DMS79 (cell line): Measurements from ENCODE around the gene LRRC8D.

Experiments used
- DNase-seq: peaks from one replicate; lab custom pipeline; 2025; lab: John Stamatoyannopoulos, UW

The LRRC8D gene

DNA sequence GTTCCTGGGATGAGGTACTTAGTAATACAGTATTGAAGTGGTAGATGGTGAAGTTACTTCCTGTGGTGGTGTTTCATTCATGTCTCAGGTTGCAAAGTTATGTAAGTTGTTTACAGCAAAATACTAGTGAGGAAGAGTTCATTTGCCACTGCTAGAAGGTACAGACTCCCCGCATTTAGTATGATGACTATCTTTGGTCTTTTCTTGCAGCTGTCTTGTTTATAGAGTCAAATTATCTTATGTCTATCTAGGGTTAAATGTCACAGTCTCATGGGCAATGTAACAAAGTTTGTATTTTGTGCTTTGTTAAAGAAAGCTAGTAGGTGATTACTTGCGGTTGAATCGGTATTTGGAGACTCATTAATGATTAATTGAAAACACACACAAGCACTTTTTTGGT, 50.2 kb downstream of the LRRC8D start:
- DNase-seq: no peak

DNA sequence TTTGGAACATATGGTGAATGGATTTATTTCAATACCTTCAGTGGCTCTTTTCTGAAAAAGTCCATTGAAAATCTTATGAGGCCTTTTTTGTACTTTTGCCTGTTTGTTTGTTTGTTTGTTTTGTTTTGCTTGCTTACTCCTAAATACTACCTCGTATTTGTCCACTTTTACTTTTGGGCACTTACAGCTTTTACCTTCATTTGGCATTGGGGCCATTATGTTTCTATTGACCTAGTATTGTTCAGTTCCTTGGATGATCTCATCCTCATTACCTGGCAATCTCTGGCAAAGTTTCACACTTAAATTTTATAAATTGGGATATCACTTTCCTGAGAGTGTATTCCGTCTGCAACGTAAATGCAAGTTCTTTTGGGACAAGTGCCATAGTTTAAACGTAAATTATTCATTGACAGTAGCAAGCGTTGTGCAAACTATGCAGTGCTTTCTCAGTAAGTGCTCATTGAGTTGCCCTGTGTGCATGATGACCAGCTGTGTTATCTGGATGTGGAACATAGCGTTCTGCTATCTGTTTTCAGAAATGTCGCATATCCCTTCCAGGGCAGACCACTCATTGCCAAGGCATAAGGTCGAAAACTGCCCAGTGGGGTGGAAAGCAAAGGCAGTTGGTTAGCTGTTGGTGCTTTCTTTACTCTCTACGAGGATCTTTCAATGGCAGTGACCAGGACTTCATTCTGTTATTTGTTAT, 51.1 kb downstream of the LRRC8D start:
- no peak for DNase-seq

DNA sequence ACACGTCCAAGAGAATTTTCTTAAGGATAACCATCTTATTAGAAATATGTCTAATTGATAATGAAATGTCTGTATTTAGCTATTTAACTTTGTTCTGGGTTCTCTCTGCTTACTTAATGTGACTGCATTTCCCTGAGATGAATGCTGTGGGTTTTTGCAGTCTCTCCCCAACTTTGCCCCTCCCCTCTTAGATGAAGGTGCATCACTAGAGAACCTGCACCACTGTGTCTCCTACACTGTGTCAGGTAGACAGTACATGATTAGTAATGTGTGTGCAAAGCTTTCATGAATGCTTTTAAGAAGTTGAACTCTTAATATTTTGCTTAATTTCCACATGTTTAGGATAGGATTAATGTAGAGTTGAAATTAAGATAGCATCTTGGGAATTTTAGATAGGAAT, 51.7 kb downstream of the LRRC8D start:
- DNase-seq: no peak

DNA sequence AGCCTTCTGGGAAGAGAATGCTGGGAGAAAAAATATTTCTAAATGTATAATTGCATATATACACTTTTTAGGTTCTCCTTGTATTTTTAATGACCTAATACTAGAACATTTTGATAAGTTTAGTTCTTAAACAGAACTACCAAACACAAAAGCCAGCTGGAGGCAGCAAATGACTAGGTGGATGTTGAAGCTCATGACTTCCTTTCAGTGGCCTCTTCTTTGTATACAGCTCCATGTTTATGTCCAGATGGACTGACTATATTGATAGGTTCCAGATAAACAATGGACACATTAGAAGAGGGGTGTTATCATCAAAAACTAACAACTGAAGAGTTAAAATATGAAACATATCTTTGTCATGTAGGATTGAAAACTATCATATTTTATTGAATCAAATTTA, 52.5 kb downstream of the LRRC8D start:
- DNase-seq: no peak

DNA sequence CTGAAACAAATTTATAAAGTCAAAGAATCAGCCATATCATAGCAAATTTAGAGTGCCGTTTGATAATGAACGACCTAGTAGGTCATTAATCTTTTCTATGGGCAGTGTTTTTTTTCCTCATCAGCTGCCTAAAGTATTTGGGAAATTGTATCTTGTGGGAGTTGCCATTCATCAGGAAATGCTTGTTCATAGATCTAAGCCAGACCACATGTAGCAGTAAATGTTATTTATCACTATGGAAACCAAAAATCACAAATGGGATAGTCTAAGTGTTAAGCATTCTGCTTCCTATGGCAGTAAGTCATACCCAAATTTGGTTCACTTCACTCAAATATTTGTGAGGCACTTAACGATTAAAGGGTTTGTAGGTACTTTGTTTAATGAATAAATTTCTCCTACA, 52.9 kb downstream of the LRRC8D start:
- DNase-seq: no peak

DNA sequence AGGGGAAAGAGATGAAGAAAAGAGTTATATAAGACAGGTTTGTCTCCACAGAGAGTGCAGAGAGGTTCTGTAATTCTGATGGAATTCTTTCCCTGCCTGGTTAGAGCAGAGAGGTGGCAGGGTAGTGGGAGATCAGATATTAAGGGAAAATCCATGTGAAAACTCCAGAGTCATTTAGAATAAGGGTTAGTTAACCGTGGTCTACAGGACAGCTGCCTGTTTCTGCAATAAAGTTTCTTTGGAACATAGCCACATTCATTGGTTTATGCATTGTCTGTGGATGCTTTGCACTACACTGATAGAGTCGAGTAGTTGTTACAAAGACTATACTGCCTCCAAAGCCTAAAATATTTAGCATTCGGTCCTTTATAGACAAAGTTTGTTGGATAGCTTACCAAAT, 55.6 kb downstream of the LRRC8D start:
- no peak for DNase-seq

DNA sequence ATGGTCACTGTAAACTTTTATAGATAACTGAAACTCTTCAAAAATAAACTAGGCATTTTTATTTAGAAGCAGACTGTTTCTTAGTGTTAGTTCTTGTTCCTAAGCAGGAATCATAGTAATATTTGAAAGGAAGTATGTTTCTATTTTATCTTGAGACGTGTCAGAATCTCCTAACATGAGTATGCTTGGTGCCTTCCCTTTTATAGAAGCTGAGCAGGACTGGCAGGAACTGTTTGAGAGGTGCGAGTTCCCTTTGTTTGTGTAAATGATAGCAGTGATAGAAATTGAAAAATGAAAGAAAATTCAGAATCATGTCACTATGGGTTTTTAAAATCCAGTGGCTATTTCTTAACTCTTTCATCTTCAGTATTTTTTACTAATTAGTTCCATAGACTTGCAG, 56.9 kb downstream of the LRRC8D start:
- DNase-seq: no peak

DNA sequence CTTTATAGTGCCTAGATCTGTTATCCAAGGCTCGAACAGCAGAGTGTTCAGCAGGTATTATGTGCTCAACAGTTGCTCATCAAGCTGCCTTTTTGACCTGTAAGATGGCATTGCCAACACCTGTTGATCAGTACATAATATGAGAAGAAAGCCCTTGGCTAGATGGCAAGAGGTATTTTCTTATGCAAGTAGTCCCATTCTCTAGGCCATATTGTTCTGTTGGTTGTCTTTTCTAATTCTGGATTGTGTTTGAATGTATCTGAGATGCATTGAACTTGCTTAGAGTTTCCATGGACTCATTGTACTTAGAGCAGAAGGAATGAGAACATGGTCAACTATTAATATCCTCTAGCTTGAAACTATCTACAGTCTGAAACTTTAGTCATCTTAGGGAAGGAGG, 57.4 kb downstream of the LRRC8D start:
- DNase-seq: no peak

DNA sequence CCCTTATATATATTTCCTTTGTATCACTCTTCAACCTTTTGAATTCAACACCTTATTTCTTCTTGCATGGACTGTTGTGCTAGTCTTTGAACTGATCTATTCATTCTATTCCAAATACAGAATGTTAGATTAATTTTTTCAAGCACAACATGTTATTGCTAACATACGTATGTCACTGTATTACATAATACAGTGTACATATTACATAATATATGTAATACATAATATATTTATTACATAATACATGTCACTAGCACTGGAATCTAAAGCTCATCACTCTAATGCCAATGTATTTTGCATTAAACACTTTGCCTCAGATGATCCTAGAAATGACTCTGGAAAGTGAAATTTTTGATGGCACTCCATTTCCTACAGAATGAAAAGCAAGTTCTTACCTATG, 59.8 kb downstream of the LRRC8D start:
- no peak for DNase-seq

DNA sequence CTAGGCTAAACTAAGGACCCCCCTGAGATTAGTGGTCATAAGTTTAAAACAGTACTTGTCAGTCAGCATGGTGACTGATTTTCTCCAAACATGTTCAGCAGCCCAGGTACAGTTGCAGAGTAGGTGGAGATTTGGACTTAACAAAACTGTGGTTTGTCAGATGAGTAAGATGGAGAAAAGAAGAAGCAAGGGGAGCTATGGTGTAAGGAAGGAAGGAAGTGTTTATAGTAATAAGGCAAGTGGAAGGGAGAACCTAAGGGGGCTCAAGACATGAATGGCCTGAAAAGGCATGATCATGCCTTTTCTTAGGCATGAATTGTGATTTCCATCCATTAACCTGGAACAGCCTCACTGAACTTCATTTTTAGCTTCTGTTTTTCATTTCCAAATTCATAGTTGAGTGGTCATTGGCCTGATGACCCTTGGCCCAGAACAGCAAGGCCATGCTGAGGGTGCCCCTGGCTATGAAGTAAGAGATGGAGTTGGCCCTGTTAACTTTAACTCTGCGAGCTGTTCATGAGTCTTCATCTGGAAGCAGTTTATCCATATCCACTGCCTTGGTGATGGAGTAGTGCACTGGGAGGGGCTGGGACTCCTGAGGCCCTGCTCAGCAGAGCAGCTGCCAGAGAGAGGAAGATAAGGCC, 60.7 kb downstream of the LRRC8D start:
- DNase-seq: no peak

DNA sequence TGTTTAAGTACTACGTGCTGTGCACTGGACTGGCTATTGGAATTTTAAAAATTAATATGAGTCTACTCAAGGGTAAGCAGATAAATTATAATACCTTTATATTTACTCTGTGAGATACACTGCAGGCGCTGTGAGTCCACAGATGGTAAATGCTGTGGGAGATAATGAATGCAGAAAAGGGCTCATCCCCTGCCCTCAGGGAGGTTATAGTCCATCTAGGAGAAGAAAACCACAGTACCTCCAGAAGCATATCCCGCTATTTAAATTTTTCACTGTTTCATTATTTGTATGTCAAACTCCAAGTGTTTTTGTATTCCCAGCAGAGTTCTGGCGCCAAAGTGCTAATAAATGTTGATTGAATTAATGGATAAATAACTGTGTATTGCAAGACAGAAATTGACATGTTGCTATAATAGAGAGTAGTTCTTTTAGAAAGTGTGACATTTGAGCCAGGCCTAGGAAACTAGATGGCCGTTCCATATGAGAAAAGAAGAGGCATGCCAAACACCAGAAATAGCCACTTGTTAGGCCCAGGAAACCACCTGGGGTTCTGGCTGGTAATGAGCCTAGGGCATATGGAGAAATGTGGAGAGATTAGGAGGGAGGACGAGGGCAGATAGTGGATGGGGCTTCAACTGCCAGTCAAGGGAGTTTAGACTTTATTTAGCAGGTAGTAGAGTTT, 61.7 kb downstream of the LRRC8D start:
- DNase-seq: no peak

DNA sequence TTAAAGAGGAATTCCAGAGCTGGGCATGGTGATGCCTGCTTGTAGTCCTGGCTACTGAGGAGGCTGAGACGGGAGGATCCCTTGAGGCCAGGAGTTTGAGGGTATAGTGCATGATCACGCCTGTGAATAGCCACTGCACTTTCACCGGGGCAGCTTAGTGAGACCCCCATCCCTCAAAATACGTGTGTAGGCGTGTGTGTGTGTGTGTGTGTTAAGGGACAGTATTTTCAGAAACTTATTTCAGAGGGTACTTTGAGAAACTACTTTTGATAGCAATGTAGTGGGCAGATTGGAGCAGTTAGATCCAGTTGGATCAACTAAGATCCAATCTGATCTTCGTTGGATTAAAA, 62.2 kb downstream of the LRRC8D start:
- DNase-seq: no peak

DNA sequence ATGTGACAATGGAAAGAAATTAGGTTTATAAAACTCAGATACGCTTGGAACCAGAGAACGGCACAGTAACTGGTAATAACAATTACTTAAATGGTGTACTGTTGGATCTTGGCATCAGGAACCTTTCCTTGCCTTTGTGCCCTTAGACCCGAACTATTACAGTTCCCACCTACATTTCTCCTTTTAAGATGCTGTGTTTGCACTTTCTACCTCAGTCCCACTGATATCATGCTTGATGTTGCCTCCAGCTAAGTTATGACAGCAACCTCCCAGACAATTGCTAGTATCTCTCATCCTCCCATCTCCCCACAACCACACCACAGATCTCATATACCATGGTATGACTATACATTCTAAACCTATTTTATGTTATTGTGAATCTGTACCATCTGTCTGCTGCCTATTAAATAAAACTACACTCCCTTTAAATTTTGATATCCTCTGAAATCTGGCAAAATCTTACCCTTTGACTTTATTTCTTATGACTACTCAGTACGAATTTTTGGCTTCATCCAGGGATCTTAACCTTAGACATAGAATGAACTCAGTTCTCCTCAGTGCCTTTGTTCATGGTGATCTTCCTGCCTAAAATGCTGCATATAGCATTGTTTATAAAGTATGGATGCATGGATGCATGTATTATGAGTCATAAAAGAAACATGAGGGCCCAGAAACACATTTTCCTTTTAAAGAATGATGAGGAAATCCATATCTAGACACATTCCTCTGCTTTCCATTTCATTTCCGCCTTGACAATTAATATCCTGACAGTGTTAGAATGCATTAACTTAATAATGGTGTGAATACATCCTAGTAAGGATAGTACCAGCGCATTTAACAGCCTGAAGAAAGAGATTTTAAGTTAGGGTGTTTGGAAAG, 64.1 kb downstream of the LRRC8D start:
- no peak for DNase-seq

DNA sequence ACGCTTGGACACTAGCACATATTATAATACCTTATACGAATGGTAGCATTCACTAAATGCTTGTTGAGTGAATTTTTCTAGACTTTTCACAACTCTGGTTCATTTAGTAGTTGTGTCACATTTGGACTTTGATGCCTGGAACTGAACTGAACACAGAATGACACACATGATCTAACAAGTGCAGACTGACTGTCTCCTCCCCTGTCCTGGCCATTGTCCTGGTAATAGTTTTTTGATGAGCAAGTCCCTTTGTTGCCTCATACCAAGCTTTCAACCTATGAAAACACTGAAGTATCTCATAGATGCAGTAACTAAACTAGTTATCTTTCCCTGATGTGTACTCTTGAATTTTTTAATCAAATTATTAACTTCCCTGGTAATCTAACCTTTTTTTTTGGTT, 66.4 kb downstream of the LRRC8D start:
- DNase-seq: no peak

DNA sequence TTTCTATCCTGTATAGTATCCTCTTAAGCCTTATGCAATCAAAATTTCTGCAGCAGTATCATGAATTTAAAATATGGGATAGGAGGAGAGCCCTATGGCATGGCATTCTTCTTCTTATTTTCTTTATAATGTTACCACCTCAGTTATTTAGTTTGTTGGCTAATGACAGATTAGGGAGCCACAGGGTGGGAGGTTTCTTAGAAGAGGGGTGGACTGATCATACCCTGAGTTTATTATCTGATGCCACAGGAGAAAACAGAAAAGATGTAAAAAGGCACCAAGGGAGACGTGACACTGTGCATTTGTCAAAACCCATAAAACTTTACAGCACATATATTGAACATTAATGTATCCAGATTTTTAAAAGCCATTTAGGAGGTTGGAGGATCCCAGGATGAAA, 66.9 kb downstream of the LRRC8D start:
- DNase-seq: no peak

DNA sequence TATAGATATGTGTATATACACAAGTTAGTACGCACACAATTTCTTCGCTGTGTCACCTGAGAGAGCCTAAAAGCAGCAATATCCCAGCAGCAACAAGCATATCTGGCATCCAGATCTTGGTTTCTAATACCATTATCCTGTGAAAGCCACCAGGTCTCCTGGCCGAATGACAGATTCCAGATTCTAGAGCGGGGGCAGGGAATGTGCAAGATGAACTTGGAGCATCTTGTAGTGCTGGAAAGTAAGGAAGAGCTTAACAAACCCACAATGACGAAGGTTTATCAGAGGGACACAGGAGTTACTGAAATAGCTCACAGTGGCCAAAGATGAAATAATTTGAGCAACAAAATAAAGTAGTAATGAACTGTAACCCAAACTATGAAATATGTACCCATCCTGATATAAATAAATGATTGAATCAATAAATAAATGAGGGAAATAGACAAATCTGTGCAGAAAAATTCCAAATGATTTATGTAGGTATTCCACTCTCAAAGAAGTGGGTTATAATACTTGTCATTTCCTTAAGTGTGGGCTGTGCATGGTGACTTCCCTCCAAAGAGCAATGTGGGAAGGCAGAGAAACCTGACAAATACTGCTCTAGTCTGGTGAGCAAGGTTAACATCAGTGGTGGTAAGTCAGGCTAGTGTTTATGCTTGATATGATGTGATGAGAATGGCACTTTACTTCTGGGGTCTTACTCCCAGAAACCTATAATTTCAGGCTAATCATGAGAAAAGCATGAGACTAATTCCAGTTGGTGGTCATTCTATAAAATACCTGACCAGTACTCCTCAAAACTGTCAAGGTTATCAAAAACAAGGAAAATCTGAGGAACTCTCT, 67.9 kb downstream of the LRRC8D start:
- DNase-seq: no peak

DNA sequence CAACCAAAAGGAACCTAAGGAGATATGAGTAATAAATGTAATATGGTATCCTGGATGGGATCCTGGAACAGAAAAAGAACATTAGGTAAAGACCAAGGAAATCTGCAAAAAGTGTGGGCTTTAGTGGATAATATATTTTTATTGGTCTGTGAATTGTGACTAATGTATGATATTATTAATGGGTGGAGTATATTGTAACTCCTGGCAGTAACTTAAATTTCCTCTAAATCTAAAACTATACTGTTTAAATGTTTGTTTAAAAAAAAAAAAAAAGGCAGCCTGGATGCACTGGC, 68.4 kb downstream of the LRRC8D start:
- DNase-seq: no peak

DNA sequence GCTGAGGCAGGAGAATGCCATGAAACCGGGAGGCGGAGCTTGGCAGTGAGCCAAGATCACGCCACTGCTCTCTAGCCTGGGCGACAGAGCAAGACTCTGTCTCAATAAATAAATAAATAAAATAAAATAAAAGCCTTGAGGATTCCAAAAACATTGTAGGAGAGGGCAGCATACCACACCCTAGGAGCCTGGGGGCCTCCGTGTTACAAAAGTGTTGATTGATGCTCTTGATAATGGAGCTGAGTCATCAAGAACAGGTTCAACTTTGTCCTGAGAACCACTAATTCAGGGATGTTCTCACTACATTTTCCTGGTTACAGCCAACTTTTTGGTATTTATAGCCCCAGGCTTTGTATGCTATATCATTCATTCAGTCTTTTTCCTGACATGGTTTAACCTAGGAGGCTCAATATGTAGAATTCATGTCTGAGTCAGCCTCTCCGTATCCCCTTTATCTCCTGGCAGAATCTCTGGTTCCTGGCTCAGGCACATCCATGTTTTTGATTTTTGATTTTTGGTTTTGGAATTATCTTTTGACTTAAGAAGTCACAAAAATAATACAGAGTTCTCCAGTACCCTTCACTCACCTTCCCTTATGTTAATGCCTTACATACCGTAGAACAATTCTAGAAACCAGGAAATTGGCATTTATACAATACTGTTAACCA, 69.4 kb downstream of the LRRC8D start:
- DNase-seq: no peak

DNA sequence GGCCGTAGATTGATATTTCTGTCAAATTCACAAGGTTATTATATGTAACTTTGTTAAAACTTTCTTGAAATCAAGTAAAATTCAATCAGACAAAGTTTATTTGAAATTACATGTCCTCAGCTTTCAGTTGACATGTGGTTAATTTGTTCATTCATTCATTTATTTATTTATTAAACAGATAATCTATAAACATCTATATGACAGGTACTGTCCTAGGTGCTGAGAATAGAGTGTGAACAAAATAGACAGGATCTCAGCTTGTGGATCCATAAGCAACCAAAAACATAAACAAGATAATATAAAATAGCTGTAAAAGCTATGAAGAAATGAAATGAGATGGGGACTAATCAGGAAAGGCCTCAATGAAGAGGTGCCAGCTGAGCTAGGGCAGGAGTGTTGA, 72.0 kb downstream of the LRRC8D start:
- DNase-seq: no peak

DNA sequence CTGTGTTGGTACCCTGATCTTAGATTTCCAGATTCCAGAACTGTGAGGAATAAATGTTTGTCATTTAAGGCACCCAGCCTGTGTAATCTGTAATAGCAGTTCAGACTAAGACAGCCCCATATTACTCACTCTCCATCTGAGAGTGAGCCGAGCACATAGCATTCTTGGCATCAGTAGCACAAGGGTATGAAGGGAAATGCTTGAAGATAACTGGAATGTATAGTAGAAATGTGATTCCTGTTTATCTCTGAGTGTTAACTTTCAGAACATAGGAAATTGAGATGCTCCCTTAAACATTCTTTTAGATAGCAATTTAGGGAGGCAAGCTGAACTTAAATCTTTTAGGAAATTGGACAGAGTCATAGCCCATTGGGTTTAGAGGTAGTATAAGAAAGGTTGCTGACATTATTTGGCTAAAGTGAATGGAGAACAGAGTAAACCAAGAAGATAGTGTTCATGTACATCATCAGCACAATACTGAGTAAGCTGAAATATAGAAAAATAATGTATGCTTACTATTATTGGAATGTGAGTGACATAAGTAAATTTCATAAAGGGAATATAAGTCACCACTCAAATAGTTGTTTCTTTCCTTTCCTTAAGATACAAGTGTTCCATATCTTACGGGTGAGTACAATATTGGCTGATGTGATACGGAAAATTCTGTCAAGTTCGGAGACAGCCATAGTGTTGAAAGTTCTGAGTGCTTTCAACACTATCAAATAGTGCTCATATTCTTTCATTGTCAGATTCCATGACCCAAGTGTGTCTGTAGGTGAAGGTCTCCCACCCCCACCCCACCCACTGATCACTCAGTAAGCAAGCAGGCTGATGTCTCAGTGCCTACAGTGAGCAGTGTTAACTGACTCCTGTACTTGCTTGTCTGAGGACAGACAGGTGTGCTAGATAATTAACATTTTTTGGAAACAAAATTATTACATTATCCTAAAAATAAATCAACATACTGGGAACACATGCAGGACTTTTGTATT, 73.7 kb downstream of the LRRC8D start:
- DNase-seq: no peak
